Measurements from ENCODE around the gene KREMEN2. TPM values are rescaled to one million over a fixed set of nuclear protein-coding genes. Genes with fewer than 3 reads are reported as not detected.

KREMEN2 gene
- total and polyA plus RNA-seq, 2 of the 13 experiments (the other 11 are each of a cell fraction or from before 2014, with no cell fraction given), result 0.48 to 1.2 TPM

DNA sequence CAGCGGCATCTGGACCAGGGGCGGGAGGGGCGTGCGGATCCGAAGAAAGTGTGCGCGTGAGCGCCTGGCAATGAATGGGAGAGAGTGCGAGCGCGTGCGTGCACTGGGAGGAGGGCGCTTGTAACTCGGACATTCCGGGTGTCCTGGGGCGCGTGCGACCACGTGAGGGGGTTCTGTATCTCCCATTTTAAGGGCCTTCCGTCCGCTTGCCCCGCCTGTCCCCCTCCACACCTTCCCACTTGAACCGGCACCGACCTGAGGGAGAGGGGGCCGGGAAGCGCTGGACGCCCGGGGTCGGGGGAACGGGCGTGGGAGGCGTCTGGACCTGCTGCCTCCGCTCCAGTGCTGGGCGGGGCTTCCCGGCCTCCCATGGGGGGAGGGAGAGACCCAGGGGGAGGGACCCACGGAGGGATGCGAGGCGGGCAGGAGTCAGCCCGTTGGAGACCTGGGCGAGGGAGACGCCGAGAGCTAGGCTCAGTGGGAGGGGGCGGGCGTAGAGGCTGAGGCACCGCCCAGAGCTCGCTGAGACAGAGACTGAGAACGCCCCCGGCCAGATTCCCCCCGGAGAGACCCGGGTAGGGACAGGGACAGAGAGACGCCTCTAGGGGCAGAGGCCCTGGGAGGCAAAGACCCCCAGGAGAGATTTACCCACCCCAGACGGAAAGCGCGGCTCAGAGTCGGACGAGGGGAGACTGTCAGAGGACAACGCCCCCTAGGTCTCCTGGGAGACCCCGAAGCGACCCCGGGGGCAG, at the start of gene KREMEN2 (continued):
- TF ChIP-seq GABPA (IDR thresholded peaks at IDR 0.05; ENCODE audit: low read depth, low read length) (no peak), GABPA (CRISPR knock-in tag; IDR thresholded peaks at IDR 0.05; ENCODE audit: low read depth) (no peak), ZNF333 (CRISPR knock-in tag; IDR thresholded peaks at IDR 0.05; ENCODE audit: borderline replicate concordance) (0 out of 2 replicates have a peak, but pooled peaks have one; percentile 54), TAF1 (CRISPR knock-in tag; IDR thresholded peaks at IDR 0.05) (peak; percentile 29; the same call in 1 of the 2 replicates), ZNF230 (CRISPR knock-in tag; IDR thresholded peaks at IDR 0.05) (no peak), ZNF749 (CRISPR knock-in tag; IDR thresholded peaks at IDR 0.05; ENCODE audit: borderline replicate concordance) (no peak), TCF12 (IDR thresholded peaks at IDR 0.05) (no peak), TCF12 (CRISPR knock-in tag; IDR thresholded peaks at IDR 0.05) (0 out of 2 replicates have a peak, but pooled peaks have one; percentile 63), FOSL2 (CRISPR knock-in tag; IDR thresholded peaks at IDR 0.05) (peak; percentile 17; the same call in 1 of the 2 replicates), SP140L (CRISPR knock-in tag; IDR thresholded peaks at IDR 0.05; ENCODE audit: borderline replicate concordance) (no peak), BRF2 (CRISPR knock-in tag; IDR thresholded peaks at IDR 0.05) (no peak), HIVEP1 (CRISPR knock-in tag; IDR thresholded peaks at IDR 0.05) (0 out of 2 replicates have a peak, but pooled peaks have one; percentile 49), TEF (CRISPR knock-in tag; IDR thresholded peaks at IDR 0.05) (no peak), ZNF570 (CRISPR knock-in tag; IDR thresholded peaks at IDR 0.05; ENCODE audit: borderline replicate concordance) (no peak), MATR3 (CRISPR knock-in tag; IDR thresholded peaks at IDR 0.05) (no peak), EEA1 (CRISPR knock-in tag; IDR thresholded peaks at IDR 0.05; ENCODE audit: borderline replicate concordance) (peak; percentile 72; the same call in 1 of the 2 replicates), MBNL3 (CRISPR knock-in tag; conservative IDR thresholded peaks at IDR 0.05) (no peak), SPEN (CRISPR knock-in tag; IDR thresholded peaks at IDR 0.05; ENCODE audit: low read depth) (0 out of 2 replicates have a peak, but pooled peaks have one; percentile 43), ZFY (CRISPR knock-in tag; IDR thresholded peaks at IDR 0.05) (0 out of 2 replicates have a peak, but pooled peaks have one; percentile 27)
- TF ChIP-seq, protein P1, sequence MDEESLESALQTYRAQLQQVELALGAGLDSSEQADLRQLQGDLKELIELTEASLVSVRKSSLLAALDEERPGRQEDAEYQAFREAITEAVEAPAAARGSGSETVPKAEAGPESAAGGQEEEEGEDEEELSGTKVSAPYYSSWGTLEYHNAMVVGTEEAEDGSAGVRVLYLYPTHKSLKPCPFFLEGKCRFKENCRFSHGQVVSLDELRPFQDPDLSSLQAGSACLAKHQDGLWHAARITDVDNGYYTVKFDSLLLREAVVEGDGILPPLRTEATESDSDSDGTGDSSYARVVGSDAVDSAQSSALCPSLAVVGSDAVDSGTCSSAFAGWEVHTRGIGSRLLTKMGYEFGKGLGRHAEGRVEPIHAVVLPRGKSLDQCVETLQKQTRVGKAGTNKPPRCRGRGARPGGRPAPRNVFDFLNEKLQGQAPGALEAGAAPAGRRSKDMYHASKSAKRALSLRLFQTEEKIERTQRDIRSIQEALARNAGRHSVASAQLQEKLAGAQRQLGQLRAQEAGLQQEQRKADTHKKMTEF (CRISPR knock-in tag; IDR thresholded peaks at IDR 0.05), result peak; percentile 38; the same call in 1 of the 2 replicates
- TF ChIP-seq, protein P2, sequence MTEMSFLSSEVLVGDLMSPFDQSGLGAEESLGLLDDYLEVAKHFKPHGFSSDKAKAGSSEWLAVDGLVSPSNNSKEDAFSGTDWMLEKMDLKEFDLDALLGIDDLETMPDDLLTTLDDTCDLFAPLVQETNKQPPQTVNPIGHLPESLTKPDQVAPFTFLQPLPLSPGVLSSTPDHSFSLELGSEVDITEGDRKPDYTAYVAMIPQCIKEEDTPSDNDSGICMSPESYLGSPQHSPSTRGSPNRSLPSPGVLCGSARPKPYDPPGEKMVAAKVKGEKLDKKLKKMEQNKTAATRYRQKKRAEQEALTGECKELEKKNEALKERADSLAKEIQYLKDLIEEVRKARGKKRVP (CRISPR knock-in tag; IDR thresholded peaks at IDR 0.05), result no peak

Measured in HepG2 (cell line).